ENCODE results near the gene SCNN1B.
"Not testable (repeated sequence)": the region's sequence is repeated elsewhere in the genome, so short reads cannot be mapped to it uniquely, and the experiment has no call there.

The SCNN1B gene

GRCh38 chr16:23351360-23351759 is 49.3 kb downstream of the SCNN1B start:
- DNase-seq: no peak

GRCh38 chr16:23353440-23353839 is 51.3 kb downstream of the SCNN1B start:
- no peak for DNase-seq

- no peak for DNase-seq
Observed at GRCh38 chr16:23354246-23354645, 52.1 kb downstream of the SCNN1B start.

GRCh38 chr16:23355106-23355670 is 53.1 kb downstream of the SCNN1B start:
- no peak for DNase-seq

GRCh38 chr16:23356941-23357340 is 54.8 kb downstream of the SCNN1B start:
- no peak for DNase-seq

DNA sequence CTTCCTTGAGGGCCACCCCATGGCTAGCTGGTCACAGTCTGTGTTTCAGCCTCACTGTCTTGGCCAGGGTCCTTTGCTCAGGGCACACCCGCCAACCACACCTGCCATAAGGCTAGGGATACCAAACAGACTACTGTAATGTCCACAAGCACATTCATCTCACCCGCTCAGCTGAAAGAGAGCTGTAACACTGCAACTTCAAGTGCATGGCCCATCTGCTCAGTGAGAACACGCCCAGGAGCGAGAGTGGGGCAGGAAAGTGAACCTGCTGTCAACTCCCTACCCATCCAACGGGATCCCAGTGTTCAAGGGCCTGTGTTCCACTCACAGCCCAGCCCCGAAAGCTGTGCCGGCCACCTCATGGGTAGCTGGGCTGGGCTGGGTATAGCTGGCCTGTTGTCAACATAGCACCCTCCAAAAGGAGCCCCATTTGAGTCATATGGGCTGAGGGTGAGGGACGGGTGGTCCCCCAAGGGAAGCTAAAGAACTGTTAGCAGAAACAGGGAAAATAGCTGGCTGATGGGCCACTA is 55.7 kb downstream of the SCNN1B start:
- DNase-seq: no peak

GRCh38 chr16:23359092-23359760 is 57.1 kb downstream of the SCNN1B start:
- DNase-seq: no peak

GRCh38 chr16:23362460-23363317 is 60.6 kb downstream of the SCNN1B start:
- DNase-seq: no peak

DNA sequence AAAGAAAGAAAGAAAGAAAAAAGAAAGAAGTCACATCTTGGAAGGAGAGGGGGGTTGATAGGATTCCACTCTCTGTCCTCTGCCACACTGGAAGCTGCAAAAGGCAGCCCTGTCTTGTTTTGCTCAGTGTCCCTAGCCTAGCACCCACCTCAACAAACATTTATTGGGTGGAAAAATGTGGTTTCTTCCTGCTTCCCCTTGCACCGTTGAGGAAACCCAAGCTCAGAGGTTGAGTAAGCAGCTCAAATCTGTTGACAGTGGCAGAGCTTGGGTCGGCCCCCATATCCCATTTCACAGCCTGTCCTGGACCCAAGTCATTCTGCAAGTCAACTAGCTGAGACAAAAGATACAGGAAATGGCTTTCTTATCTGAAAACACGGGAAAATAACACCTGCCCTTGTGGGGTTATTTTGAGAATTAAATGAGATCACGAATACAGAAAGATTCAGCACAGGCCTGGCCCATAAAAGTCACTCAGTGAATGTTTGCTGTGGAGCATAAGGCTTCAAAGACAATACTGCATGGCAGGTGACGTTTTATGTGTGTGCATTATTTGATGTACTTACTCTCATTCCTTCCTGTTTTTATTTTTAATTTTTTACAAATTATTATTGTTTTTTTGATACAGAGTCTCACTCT is 63.6 kb downstream of the SCNN1B start:
- DNase-seq: no peak

- DNase-seq: not testable (repeated sequence)
Observed at GRCh38 chr16:23366341-23366740, 64.2 kb downstream of the SCNN1B start.

GRCh38 chr16:23367564-23367963 is 65.5 kb downstream of the SCNN1B start:
- DNase-seq: no peak

- no peak for DNase-seq
Observed at GRCh38 chr16:23367988-23368387, 65.9 kb downstream of the SCNN1B start.

GRCh38 chr16:23368469-23368868 is 66.4 kb downstream of the SCNN1B start:
- no peak for DNase-seq

GRCh38 chr16:23369416-23369815 is 67.3 kb downstream of the SCNN1B start:
- DNase-seq: no peak

GRCh38 chr16:23371368-23371767 is 69.3 kb downstream of the SCNN1B start:
- DNase-seq: no peak

DNA sequence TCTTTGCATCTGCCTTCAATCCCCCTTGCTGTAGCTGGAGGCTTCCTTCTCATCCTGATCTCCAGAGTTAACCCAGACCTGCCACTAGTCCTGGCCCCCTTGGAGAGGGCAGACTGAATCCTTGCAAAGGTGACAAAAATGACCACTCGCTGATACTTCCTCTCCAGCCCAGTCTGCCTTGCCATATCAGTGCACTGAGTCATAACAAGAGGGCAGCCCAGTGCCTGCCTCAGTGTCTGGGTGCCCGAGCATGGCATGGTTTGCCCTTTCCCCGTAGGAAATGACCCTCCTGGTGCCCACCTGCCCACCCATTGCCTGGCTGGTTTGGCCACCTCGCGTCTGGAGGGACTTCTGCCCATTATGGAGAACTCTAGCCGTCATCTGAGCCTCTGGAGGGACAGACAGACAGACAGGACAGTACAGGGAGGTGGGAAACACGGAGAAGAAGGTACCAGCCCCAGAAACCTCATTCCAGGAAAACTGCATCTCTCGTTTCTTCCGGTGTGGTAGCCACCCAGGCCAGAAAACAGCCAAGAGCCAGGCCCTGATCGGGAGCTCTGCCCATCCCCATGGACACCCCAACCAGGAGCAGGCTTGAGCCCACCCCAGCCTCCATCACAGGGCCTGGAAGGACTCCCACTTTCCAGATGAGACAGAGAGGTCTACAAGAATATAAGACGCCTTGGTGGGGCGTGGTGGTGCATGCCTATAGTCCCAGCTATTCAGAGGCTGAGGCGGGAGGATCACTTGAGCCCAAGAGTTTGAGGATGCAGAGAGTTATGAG is 71.5 kb downstream of the SCNN1B start:
- DNase-seq: no peak

- no peak for DNase-seq
Observed at GRCh38 chr16:23374721-23375510, 72.8 kb downstream of the SCNN1B start.

- DNase-seq: no peak
Observed at GRCh38 chr16:23375643-23376042, 73.5 kb downstream of the SCNN1B start.

- no peak for DNase-seq
Observed at GRCh38 chr16:23377071-23377931, 75.2 kb downstream of the SCNN1B start.

Measured in nucleus accumbens (tissue), 56 donors.